ENCODE data around the gene BTBD7.
"Not testable (repeated sequence)": the region's sequence is repeated elsewhere in the genome, so short reads cannot be mapped to it uniquely, and the experiment has no call there.

The BTBD7 gene

DNA sequence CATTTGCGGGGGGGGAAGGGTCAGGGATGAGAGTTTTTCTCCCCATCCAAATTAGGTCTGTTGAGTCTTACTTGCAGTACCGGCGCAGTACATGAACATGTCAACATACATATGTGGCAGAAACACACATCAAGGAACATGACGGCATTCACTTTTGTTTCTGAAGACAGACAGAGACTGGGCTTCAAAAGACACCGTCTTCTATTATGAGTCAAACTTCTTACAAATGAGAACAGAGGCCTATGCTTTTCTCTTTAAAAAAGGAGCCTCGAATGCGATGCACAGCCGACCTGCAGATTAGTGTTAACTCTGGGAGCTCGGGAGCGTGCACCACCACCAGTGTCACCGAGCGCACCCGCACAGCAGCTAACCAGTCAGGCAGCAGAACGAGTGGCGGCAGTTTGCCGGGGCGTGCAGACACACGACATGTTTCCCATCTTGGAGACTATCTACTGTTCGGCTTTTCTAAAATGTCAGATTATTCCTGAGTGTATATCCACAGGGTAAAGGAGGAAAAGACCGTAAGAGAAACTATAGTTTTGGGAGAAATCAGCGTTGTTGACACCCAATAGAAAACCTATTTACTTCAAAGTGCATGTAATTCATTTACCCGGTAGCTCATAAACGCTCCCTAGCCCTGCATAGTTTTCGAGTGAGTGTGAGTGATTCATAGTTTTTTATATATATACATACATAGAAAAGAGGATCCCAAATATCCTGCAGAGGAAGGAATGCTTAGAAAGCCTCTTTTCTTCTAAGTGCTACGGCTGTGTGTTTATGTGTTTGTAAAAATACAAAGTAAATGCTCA lies 92.8 kb downstream of the BTBD7 start:
- no peak for DNase-seq
- H3K36me3 ChIP-seq, result peaks cover 30% of the 10 kb centered on the region
- H3K27ac ChIP-seq, result no peak overlapping the region
- H3K9me3 ChIP-seq (ENCODE audit: severe bottlenecking), result no peaks in the 10 kb centered on the region
- no peak for TF ChIP-seq CTCF (IDR thresholded peaks at IDR 0.05; ENCODE audit: low read depth, low read length)
- H3K4me3 ChIP-seq (ENCODE audit: low read depth, low read length), result no peak overlapping the region
- H3K27me3 ChIP-seq (ENCODE audit: insufficient read depth, low read depth, severe bottlenecking), result no peaks in the 10 kb centered on the region

DNA sequence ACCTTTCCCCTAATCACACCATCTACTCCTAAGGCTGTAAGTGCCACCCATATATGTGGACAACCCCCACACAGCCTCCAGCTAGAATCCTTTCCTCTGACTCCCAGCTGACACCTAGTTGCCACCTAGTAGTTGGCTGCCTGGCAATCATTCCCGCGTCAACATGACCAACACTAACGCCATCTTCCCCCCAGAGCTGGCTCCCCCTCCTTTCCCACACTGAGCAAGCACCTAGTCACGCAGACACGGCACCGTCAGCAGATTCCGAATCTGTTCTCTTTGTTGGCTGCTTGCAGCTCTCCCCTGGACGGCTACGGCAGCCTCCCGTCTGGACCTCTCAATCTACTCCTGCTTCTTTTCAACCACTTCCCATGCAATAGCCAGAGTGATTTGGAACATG lies 98.0 kb downstream of the BTBD7 start:
- Histone ChIP-seq H3K27me3 (ENCODE audit: insufficient read depth, low read depth, severe bottlenecking) (no peaks in the 10 kb centered on the region), H3K36me3 (no peaks in the 10 kb centered on the region; the same call in 1 of the 2 replicates), H3K27ac (no peak overlapping the region), H3K4me3 (ENCODE audit: low read depth, low read length) (no peak overlapping the region), H3K9me3 (ENCODE audit: severe bottlenecking) (no peaks in the 10 kb centered on the region)
- DNase-seq, result no peak
- TF ChIP-seq CTCF (IDR thresholded peaks at IDR 0.05; ENCODE audit: low read depth, low read length), result no peak

DNA sequence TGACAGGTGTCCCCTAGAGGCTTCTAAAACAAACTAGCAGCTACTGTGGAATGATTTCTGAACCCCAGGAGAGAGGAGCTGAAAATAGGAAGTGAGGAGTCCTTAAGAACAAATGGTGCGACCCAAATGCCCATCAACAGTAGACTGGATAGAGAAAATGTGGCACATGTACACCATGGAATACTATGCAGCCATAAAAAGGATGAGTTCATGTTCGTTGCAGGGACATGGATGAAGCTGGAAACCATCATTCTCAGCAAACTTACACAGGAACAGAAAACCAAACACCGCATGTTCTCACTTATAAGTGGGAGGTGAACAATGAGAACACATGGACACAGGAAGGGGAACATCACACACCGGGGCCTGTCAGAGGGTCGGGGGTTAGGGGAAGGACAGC lies 99.8 kb downstream of the BTBD7 start:
- not testable (repeated sequence) for DNase-seq; H3K27ac ChIP-seq; H3K9me3 ChIP-seq (ENCODE audit: severe bottlenecking); H3K36me3 ChIP-seq; H3K27me3 ChIP-seq (ENCODE audit: insufficient read depth, low read depth, severe bottlenecking); H3K4me3 ChIP-seq (ENCODE audit: low read depth, low read length)

GRCh38 chr14:93232159-93232558 lies 100.7 kb downstream of the BTBD7 start:
- no peak overlapping the region for H3K4me3 ChIP-seq (ENCODE audit: low read depth, low read length)
- no peak overlapping the region for H3K27ac ChIP-seq
- no peak for TF ChIP-seq CTCF (IDR thresholded peaks at IDR 0.05; ENCODE audit: low read depth, low read length)
- peaks cover 19% of the 10 kb centered on the region for H3K36me3 ChIP-seq
- no peaks in the 10 kb centered on the region for H3K9me3 ChIP-seq (ENCODE audit: severe bottlenecking)
- no peak for DNase-seq
- H3K27me3 ChIP-seq (ENCODE audit: insufficient read depth, low read depth, severe bottlenecking), result no peaks in the 10 kb centered on the region

DNA sequence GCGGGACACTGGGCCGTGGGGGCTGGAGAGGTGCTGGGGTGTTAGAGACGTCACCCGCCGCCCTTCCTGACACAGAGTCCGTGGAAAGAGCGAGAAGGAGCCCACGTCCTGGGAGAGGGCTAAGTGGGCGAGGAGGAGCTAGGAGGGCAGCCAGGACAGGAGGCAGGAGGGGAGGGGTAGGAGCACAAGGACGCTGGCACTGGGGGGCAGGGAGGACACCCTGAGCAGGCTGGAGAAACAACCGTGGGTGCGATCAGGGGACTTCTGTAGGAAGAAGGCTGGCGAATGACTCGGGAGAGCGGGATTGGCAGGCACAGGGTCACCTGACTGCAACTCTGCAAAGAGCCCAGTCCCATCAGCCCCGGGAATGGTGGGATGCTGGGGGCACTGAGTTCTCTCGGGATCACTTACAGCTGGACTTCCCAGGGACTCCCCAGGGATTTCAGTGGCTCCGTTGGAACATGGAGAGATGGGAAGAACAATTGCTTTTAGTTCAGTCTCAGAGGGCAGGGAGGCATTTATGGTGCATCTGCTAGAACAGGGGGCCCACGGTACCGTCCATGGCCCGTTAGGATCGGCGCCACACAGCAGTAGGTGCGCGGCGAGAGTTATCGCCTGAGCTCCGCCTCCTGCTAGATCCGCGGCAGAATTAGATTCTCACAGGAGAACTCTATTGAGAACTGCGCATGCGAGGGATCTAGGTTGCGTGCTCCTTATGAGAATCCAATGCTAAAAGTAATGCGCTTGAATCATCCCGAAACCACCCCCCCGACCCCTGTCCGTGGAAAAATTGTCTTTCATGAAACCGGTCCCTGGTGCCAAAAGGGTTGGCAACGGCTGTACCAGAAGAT lies 101.5 kb downstream of the BTBD7 start:
- no peak for DNase-seq
- Histone ChIP-seq H3K9me3 (ENCODE audit: severe bottlenecking) (no peaks in the 10 kb centered on the region), H3K27ac (no peak overlapping the region), H3K4me3 (ENCODE audit: low read depth, low read length) (no peak overlapping the region), H3K27me3 (ENCODE audit: insufficient read depth, low read depth, severe bottlenecking) (no peaks in the 10 kb centered on the region), H3K36me3 (peaks cover 24% of the 10 kb centered on the region)
- TF ChIP-seq CTCF (IDR thresholded peaks at IDR 0.05; ENCODE audit: low read depth, low read length), result no peak

DNA sequence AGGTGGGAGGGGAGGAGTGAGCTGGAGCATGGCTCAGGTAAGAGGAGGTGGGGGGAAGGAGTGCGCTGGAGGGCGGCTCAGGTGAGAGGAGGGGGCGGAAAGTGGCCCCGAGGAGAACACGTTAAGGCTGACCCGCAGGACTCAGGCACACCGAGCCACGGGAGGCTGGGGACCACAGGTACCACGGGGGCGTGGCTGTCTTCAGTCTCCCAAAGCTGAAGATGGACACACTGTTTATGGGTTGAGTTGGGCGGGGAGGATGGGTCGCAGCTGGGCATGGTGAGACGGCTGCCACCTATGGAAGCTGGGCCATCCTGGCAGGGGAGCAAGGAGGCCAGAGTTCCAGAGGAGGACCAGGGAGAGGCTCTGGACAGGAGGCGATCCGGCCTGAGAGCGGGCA lies 102.3 kb downstream of the BTBD7 start:
- Histone ChIP-seq H3K4me3 (ENCODE audit: low read depth, low read length) (no peak overlapping the region), H3K27ac (no peak overlapping the region), H3K9me3 (ENCODE audit: severe bottlenecking) (no peaks in the 10 kb centered on the region), H3K27me3 (ENCODE audit: insufficient read depth, low read depth, severe bottlenecking) (no peaks in the 10 kb centered on the region), H3K36me3 (peaks cover 33% of the 10 kb centered on the region)
- no peak for DNase-seq
- TF ChIP-seq CTCF (IDR thresholded peaks at IDR 0.05; ENCODE audit: low read depth, low read length), result no peak
